ENCODE results near the gene AMACR. TPM values are rescaled to one million over a fixed set of nuclear protein-coding genes. Genes with fewer than 3 reads are reported as not detected.

AMACR gene
- total and polyA plus RNA-seq, 10 of the 15 experiments (the other 5 are each of a cell fraction or from before 2014, with no cell fraction given): 2.6 to 20.4 (median 10.4) TPM

DNA sequence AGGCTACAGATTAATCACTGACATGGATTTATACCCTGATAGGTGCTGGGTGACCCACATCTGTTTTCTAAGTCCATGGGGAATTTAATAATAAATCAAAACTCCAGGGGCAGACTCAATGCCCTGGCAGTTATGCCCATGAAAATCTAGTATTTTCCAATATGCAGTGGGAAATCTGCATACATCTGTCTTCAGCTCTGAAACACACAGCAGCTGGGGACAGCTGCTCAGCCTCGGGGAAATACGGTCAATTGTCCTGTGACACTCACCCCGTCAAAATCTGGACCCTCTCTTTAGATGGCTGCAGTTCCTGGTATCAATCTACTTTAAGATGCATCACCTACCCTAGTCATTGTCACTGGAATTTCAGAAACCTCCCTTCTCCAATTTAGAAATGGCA lies 47.8 kb upstream of the AMACR start:
- Histone ChIP-seq H3K27me3 (replicated peaks in 1 of 2; ENCODE audit: control insufficient read depth in 2 of 2, insufficient read depth in 2 of 2, low read length in 1 of 2) (no peaks in the 10 kb centered on the region), H2AFZ (ENCODE audit: control insufficient read depth, low read depth, low read length) (no peak overlapping the region), H3K9me3 (replicated peaks; ENCODE audit: control insufficient read depth, insufficient read depth, low read length) (no peaks in the 10 kb centered on the region), H3K36me3 (ENCODE audit: control insufficient read depth in 2 of 2, insufficient read depth in 2 of 2, low read length in 1 of 2) (no peaks in the 10 kb centered on the region; a peak in 1 of 4 replicates), H3K27ac (ENCODE audit: control insufficient read depth, insufficient read depth) (no peak overlapping the region), H3K4me3 (no peak overlapping the region), H3K4me2 (ENCODE audit: control insufficient read depth, insufficient read depth) (no peak overlapping the region), H3K4me1 (ENCODE audit: control insufficient read depth, insufficient read depth, low read length) (no peaks in the 10 kb centered on the region), H3K9ac (ENCODE audit: control insufficient read depth, insufficient read depth, low read length) (no peak overlapping the region), H4K20me1 (ENCODE audit: control insufficient read depth, insufficient read depth) (no peaks in the 10 kb centered on the region), H3K79me2 (ENCODE audit: control insufficient read depth, insufficient read depth, low read length) (no peaks in the 10 kb centered on the region)
- WGBS (ENCODE audit: insufficient coverage, insufficient replicate concordance, low lambda C conversion rate, missing lambda C conversion rate): 91% methylated on average over 3 of the region's 3 CpGs
- SMC1A ChIA-PET (ENCODE audit: uncharacterized antibody, unreplicated experiment): no interaction called here
- intact Hi-C loops (cut with micrococcal nuclease; ENCODE audit: unreplicated experiment) (no loop called here), in situ Hi-C loops (cut with MboI) (no loop called here)
- no TSS peak for BruUV-seq (replicated peaks)
- DNase-seq (ENCODE audit: low read depth, low spot score): no peak
- TF ChIP-seq JUNB (IDR thresholded peaks at IDR 0.05): no peak
- no peak for TF ChIP-seq KDM1A (IDR thresholded peaks at IDR 0.05; ENCODE audit: borderline replicate concordance)
- TF ChIP-seq PAX8 (IDR thresholded peaks at IDR 0.05): no peak
- no peak for TF ChIP-seq IKZF1 (conservative IDR thresholded peaks at IDR 0.05)
- TF ChIP-seq SKIL (IDR thresholded peaks at IDR 0.05; ENCODE audit: low read depth, poor library complexity, severe bottlenecking): no peak
- no peak for TF ChIP-seq RUNX3 (IDR thresholded peaks at IDR 0.05; ENCODE audit: low read length)
- no peak for TF ChIP-seq SRF (IDR thresholded peaks at IDR 0.05; ENCODE audit: low read depth in 2 of 2, low read length in 2 of 2)
- no peak for TF ChIP-seq IKZF2 (IDR thresholded peaks at IDR 0.05)
- no peak for TF ChIP-seq IRF5 (IDR thresholded peaks at IDR 0.05; ENCODE audit: borderline replicate concordance)
- TF ChIP-seq NFYA (IDR thresholded peaks at IDR 0.05; ENCODE audit: borderline replicate concordance, low read depth, low read length): no peak
- POLR2A ChIA-PET: no interaction called here
- ATAC-seq: no peak
- FAIRE-seq: no peak
- RAD21 ChIA-PET (ENCODE audit: unreplicated experiment): no interaction called here
- CTCF ChIA-PET: no interaction called here

Data from GM12878 (cell line).